ENCODE results near the gene C14orf39. TPM values are rescaled to one million over a fixed set of nuclear protein-coding genes. Genes with fewer than 3 reads are reported as not detected.
A peak's percentile ranks its signal among the peaks of the same experiment; 100 is the strongest.

Gene C14orf39, protein sequence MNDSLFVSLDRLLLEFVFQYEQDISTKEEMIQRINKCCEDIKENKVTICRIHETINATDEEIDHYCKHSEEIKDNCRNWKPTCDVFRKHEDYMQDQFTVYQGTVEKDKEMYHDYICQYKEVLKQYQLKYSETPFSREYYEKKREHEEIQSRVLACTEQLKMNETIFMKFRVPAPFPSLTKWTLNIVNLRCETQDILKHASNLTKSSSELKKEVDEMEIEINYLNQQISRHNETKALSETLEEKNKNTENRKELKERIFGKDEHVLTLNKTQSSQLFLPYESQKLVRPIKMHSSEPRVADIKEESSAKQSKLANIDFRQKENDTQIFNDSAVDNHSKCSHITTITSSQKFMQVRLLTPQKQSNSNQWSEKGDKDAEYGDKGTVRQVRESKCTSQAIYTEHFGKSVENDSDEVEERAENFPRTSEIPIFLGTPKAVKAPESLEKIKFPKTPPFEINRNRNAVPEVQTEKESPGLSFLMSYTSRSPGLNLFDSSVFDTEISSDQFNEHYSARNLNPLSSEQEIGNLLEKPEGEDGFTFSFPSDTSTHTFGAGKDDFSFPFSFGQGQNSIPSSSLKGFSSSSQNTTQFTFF
- total RNA-seq (2014; rRNA removed; shearing (Covaris generic)) = not detected in 2 replicates
- polyA plus RNA-seq (2016; fragmentation: Nextera tagmentation; extraction: Ambion mirVana) = not detected in 2 replicates

GRCh38 chr14:60485598-60486251 lies at the start of gene C14orf39:
C14orf39 (minus strand) TSS chr14:60486063; CDS start chr14:60485078, 985 bp downstream.
- peak; percentile 38 for DNase-seq
- Histone ChIP-seq H3K27ac (no peak within 1 kb of the TSS), H3K36me3 (ENCODE audit: low read depth) (no peaks in the 10 kb centered on the region), H2AFZ (peak within 1 kb of the TSS; percentile 63), H3F3A (ENCODE audit: insufficient read depth) (no peaks in the 10 kb centered on the region), H3K4me3 (peak within 1 kb of the TSS; percentile 48), H3K9me3 (ENCODE audit: low read depth) (no peaks in the 10 kb centered on the region), H3K27me3 (replicated peaks; ENCODE audit: insufficient read depth) (peaks cover 62% of the 10 kb centered on the region), H4K20me1 (ENCODE audit: insufficient read depth) (no peaks in the 10 kb centered on the region), H3K79me2 (ENCODE audit: insufficient read depth) (no peaks in the 10 kb centered on the region), H3K4me2 (ENCODE audit: unreplicated experiment) (peak within 1 kb of the TSS; percentile 35), H3K9ac (no peak within 1 kb of the TSS), H3K9me2 (ENCODE audit: insufficient read depth) (no peaks in the 10 kb centered on the region), H3K4me1 (ENCODE audit: insufficient read depth) (no peaks in the 10 kb centered on the region)
- in situ Hi-C loops (cut with MboI) = no loop called here
- no peak for TF ChIP-seq EZH2phosphoT487 (IDR thresholded peaks at IDR 0.05; ENCODE audit: insufficient read depth, low read depth)
- no peak for TF ChIP-seq EZH2 (IDR thresholded peaks at IDR 0.05; ENCODE audit: insufficient read depth, poor library complexity, severe bottlenecking)
- 8% methylated on average over 36 to 55 of the region's 57 CpGs for WGBS, 2 experiments (ENCODE audit: low coverage in 1 of 2, low lambda C conversion rate in 2 of 2, missing lambda C conversion rate in 2 of 2)

- no peak overlapping the region for H3K9ac ChIP-seq
- H3K9me3 ChIP-seq (ENCODE audit: low read depth) = no peaks in the 10 kb centered on the region
- H3K27ac ChIP-seq = no peak overlapping the region
- 36 to 42% methylated on average over 3 of the region's 3 CpGs for WGBS, 2 experiments (ENCODE audit: low coverage in 1 of 2, low lambda C conversion rate in 2 of 2, missing lambda C conversion rate in 2 of 2)
- no peak overlapping the region for H3K4me3 ChIP-seq
- no peak for DNase-seq
- no peaks in the 10 kb centered on the region for H3K9me2 ChIP-seq (ENCODE audit: insufficient read depth)
- TF ChIP-seq EZH2phosphoT487 (IDR thresholded peaks at IDR 0.05; ENCODE audit: insufficient read depth, low read depth) (no peak), EZH2 (IDR thresholded peaks at IDR 0.05; ENCODE audit: insufficient read depth, poor library complexity, severe bottlenecking) (no peak)
- H3K4me2 ChIP-seq (ENCODE audit: unreplicated experiment) = no peak overlapping the region
- H4K20me1 ChIP-seq (ENCODE audit: insufficient read depth) = no peaks in the 10 kb centered on the region
- H3K79me2 ChIP-seq (ENCODE audit: insufficient read depth) = no peaks in the 10 kb centered on the region
- no peaks in the 10 kb centered on the region for H3K27me3 ChIP-seq (replicated peaks; ENCODE audit: insufficient read depth)
- H3K36me3 ChIP-seq (ENCODE audit: low read depth) = no peaks in the 10 kb centered on the region
- H3K4me1 ChIP-seq (ENCODE audit: insufficient read depth) = no peaks in the 10 kb centered on the region
- in situ Hi-C loops (cut with MboI) = no loop called here
- no peak overlapping the region for H2AFZ ChIP-seq
- H3F3A ChIP-seq (ENCODE audit: insufficient read depth) = no peaks in the 10 kb centered on the region
Measured at GRCh38 chr14:60532442-60532841, 46.6 kb upstream of the C14orf39 start.

DNA sequence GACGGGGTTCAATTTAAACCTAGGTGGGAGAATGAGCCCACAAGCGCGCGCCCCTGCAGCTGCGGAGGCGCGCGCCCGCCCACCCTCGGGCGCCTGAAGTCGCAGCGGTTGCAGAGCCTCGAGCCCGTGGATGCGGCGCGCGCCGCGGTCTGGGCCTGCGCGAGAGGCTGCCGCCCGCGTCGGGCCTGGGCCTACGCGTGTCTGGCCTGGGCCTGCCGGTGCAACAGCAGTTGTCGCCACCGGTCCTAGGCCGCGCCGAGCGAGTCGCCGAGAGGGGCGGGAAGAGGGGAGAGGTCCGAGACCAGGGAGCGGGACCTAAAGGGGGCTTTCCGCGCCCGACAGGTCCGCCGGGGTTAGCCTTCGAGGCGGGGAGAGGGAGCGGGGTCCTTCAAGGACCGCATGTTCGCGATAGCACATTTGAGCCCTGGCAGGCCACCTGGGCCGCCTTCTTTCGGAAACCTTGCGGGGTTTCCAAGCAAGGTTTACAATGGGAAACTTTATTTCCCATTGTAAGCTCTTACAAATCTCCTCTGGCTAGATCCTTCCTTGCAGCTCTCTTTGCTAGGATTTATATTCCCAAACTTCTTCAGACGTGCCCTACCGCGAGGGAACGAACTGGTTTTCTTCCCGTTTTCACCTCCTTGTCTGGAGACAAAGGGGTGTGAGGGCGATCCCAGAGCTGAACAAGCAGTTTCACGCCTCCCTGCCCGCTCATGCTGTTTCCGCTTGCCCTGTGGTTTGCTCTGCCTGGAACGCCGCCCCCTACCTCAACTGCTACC lies 29.8 kb upstream of the C14orf39 start:
- no peak overlapping the region for H3K9ac ChIP-seq
- H3F3A ChIP-seq (ENCODE audit: insufficient read depth) = no peaks in the 10 kb centered on the region
- no peak overlapping the region for H3K27ac ChIP-seq
- H3K4me1 ChIP-seq (ENCODE audit: insufficient read depth) = no peaks in the 10 kb centered on the region
- in situ Hi-C loops (cut with MboI) = no loop called here
- no peaks in the 10 kb centered on the region for H3K9me3 ChIP-seq (ENCODE audit: low read depth)
- H3K9me2 ChIP-seq (ENCODE audit: insufficient read depth) = no peaks in the 10 kb centered on the region
- no peaks in the 10 kb centered on the region for H3K36me3 ChIP-seq (ENCODE audit: low read depth)
- DNase-seq = no peak
- TF ChIP-seq EZH2phosphoT487 (IDR thresholded peaks at IDR 0.05; ENCODE audit: insufficient read depth, low read depth) (no peak), EZH2 (IDR thresholded peaks at IDR 0.05; ENCODE audit: insufficient read depth, poor library complexity, severe bottlenecking) (peak; percentile 10)
- H3K4me3 ChIP-seq = no peak overlapping the region
- peaks cover 89% of the 10 kb centered on the region for H3K27me3 ChIP-seq (replicated peaks; ENCODE audit: insufficient read depth)
- no peak overlapping the region for H3K4me2 ChIP-seq (ENCODE audit: unreplicated experiment)
- no peak overlapping the region for H2AFZ ChIP-seq
- H3K79me2 ChIP-seq (ENCODE audit: insufficient read depth) = no peaks in the 10 kb centered on the region
- no peaks in the 10 kb centered on the region; the same call in 1 of the 2 replicates for H4K20me1 ChIP-seq (ENCODE audit: insufficient read depth)
- 16 to 18% methylated on average over 60 to 63 of the region's 66 CpGs for WGBS, 2 experiments (ENCODE audit: low coverage in 1 of 2, low lambda C conversion rate in 2 of 2, missing lambda C conversion rate in 2 of 2)
